Superior temporal gyrus (tissue), 1 donor: Measurements from ENCODE around the gene RPS10.

ENCODE experiments used
- DNase-seq: peaks from one replicate; pipeline ENCODE4 v3.0.0-alpha.2; 2016; ENCODE audit errors: extremely low spot score

The RPS10 gene

GRCh38 chr6:34370361-34370760, 55.5 kb downstream of the RPS10 start:
- no peak for DNase-seq

GRCh38 chr6:34369385-34369784, 56.5 kb downstream of the RPS10 start:
- DNase-seq: no peak
